OCI-LY3 (cell line): ENCODE results near the gene SCUBE2.
A peak's percentile ranks its signal among the peaks of the same experiment; 100 is the strongest.

Experiments
- H2AFZ ChIP-seq: fragments of 200-600, 300-600 bp; shearing (Covaris generic); 2 replicates; pipeline ENCODE4 v1.6.0; 2014; ENCODE audit warnings: antibody characterized with exemption, low read depth, low read length
- H3K27ac ChIP-seq: fragments of 200-600, 300-600 bp; sonication (generic); 2 replicates; pipeline ENCODE4 v1.5.1; 2014; ENCODE audit warnings: mild to moderate bottlenecking, low read length, moderate library complexity, mixed read lengths
- H3K27me3 ChIP-seq: fragments of 200-600, 300-600 bp; sonication (generic); 2 replicates; pipeline ENCODE4 v1.6.1; 2014; ENCODE audit warnings: low read depth, low read length, mixed read lengths
- H3K36me3 ChIP-seq: fragments of 200-600, 300-600 bp; sonication (generic); replicated peaks from 2 replicates; pipeline ENCODE3; 2014; ENCODE audit warnings: low read depth, low read length, mixed read lengths
- H3K4me1 ChIP-seq: fragments of 300-600, 200-600 bp; sonication (generic); 2 replicates; pipeline ENCODE4 v1.6.1; 2014; ENCODE audit warnings: low read length, mixed read lengths
- H3K4me2 ChIP-seq: fragments of 200-600, 300-600 bp; sonication (generic); 2 replicates; pipeline ENCODE4 v1.6.1; 2014; ENCODE audit warnings: low read length, mixed read lengths
- H3K4me3 ChIP-seq: fragments of 300-600, 200-600 bp; sonication (generic); 2 replicates; pipeline ENCODE4 v1.5.1; 2014; ENCODE audit warnings: antibody characterized with exemption, mild to moderate bottlenecking, low read length, moderate library complexity
- H3K79me2 ChIP-seq: fragments of 300-600, 200-600 bp; shearing (Covaris generic); 2 replicates; pipeline ENCODE4 v1.6.1; 2014; ENCODE audit warnings: mild to moderate bottlenecking, low read length, mixed read lengths
- H3K9ac ChIP-seq: fragments of 300-600, 200-600 bp; shearing (Covaris generic); 2 replicates; pipeline ENCODE4 v1.6.0; 2014; ENCODE audit warnings: mild to moderate bottlenecking, low read length, moderate library complexity
- H3K9me3 ChIP-seq: fragments of 200-600, 300-600 bp; shearing (Covaris generic); 2 replicates; pipeline ENCODE4 v1.6.1; 2014; ENCODE audit warnings: low read length, mixed read lengths; ENCODE audit not compliant: insufficient read depth
- H4K20me1 ChIP-seq: fragments of 200-600, 300-600 bp; sonication (generic); 2 replicates; pipeline ENCODE4 v1.6.1; 2016; ENCODE audit warnings: low read length, mixed read lengths; ENCODE audit not compliant: insufficient read depth
- CTCF ChIP-seq: fragments of 200-600, 300-600 bp; sonication (generic); IDR thresholded peaks from 2 replicates; pipeline ENCODE4 v1.5.1; 2014; ENCODE audit warnings: antibody characterized with exemption, low read length, low read depth
- EZH2phosphoT487 ChIP-seq: fragments of 200-600 bp; shearing (Covaris generic); IDR thresholded peaks from 2 replicates; pipeline ENCODE4 v1.6.1; 2018; ENCODE audit warnings: antibody characterized with exemption, mixed run types, low read depth

SCUBE2 gene

GRCh38 chr11:9133956-9134355, 42.6 kb upstream of the SCUBE2 start:
- Histone ChIP-seq H3K4me3 (no peak overlapping the region), H3K27me3 (no peaks in the 10 kb centered on the region), H3K79me2 (no peaks in the 10 kb centered on the region), H2AFZ (no peak overlapping the region), H3K4me2 (no peak overlapping the region), H3K27ac (no peak overlapping the region), H3K9me3 (no peaks in the 10 kb centered on the region), H3K36me3 (peaks cover 8% of the 10 kb centered on the region), H3K4me1 (peaks cover 15% of the 10 kb centered on the region), H3K9ac (no peak overlapping the region), H4K20me1 (no peaks in the 10 kb centered on the region)
- no peak for TF ChIP-seq CTCF
- no peak for TF ChIP-seq EZH2phosphoT487

- Histone ChIP-seq H3K79me2 (no peaks in the 10 kb centered on the region), H3K4me1 (peaks cover 15% of the 10 kb centered on the region), H3K27me3 (no peaks in the 10 kb centered on the region), H3K9me3 (no peaks in the 10 kb centered on the region), H3K4me2 (no peak overlapping the region), H3K27ac (no peak overlapping the region), H3K4me3 (no peak overlapping the region), H3K9ac (no peak overlapping the region), H3K36me3 (peaks cover 6% of the 10 kb centered on the region), H2AFZ (no peak overlapping the region), H4K20me1 (no peaks in the 10 kb centered on the region)
- TF ChIP-seq CTCF: no peak
- TF ChIP-seq EZH2phosphoT487: no peak
These were observed 40.9 kb upstream of the SCUBE2 start for GRCh38 chr11:9132203-9132878.

- H3K9ac ChIP-seq: no peak overlapping the region
- H3K79me2 ChIP-seq: no peaks in the 10 kb centered on the region
- H3K4me1 ChIP-seq: peaks cover 15% of the 10 kb centered on the region
- H3K27ac ChIP-seq: 0 out of 2 replicates have a peak overlapping the region, but pooled peaks have one; percentile 15
- no peak overlapping the region for H3K4me2 ChIP-seq
- no peaks in the 10 kb centered on the region for H3K27me3 ChIP-seq
- no peaks in the 10 kb centered on the region for H3K9me3 ChIP-seq
- no peak overlapping the region for H2AFZ ChIP-seq
- H4K20me1 ChIP-seq: no peaks in the 10 kb centered on the region
- no peaks in the 10 kb centered on the region for H3K36me3 ChIP-seq
- peak; percentile 19; the same call in 1 of the 2 replicates for TF ChIP-seq CTCF
- no peak for TF ChIP-seq EZH2phosphoT487
- H3K4me3 ChIP-seq: no peak overlapping the region
These were observed 38.9 kb upstream of the SCUBE2 start for GRCh38 chr11:9130297-9130696.

- TF ChIP-seq EZH2phosphoT487: no peak
- no peak for TF ChIP-seq CTCF
- Histone ChIP-seq H2AFZ (no peak overlapping the region), H3K4me1 (peaks cover 26% of the 10 kb centered on the region), H3K36me3 (no peaks in the 10 kb centered on the region), H3K9me3 (no peaks in the 10 kb centered on the region), H3K9ac (no peak overlapping the region), H3K79me2 (no peaks in the 10 kb centered on the region), H3K27ac (no peak overlapping the region), H3K27me3 (no peaks in the 10 kb centered on the region), H3K4me3 (no peak overlapping the region), H4K20me1 (no peaks in the 10 kb centered on the region), H3K4me2 (no peak overlapping the region)
These were observed 35.2 kb upstream of the SCUBE2 start for GRCh38 chr11:9126636-9127035.
